HG03159 (cell line): Measurements from ENCODE around the gene PACSIN2.

ENCODE experiments used
- ATAC-seq: cut with Tn5 transposase; IDR thresholded peaks from one replicate; pipeline ENCODE4 v1.9.1; 2021; ENCODE audit warnings: mild to moderate bottlenecking, moderate library complexity; ENCODE audit not compliant: unreplicated experiment

The PACSIN2 gene

DNA sequence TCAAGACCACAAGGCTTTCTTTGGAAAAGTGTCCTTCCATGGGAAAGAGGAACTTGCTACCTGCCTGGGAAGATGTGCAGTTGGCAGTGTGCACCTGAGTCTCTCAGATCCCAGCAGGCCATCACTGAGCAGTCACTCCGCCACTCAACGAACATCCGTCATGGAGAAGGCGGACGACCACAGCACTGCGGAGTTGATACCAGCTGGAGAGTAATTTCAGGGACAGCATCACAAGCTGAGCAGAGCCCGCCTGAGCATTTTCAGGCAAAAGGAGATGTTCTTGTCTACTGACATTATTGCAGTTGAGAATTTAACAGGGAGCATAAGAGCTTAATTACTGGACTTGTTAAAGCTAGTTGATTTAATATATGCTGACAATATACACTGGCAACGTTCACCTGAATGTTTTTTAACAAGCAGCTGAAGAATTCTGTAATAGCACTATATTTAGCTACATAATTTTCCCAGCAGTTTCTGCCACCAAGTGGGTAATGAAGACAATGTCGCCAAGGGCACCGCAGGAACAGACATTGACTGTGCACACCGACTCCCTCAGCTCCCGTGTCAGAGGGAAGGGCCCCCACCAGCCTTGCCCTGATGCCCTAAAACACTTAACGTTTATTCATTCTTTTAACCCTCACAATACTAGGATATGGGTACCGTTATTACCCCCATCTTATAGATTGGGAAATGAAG, 105.4 kb downstream of the PACSIN2 start:
- no peak for ATAC-seq

DNA sequence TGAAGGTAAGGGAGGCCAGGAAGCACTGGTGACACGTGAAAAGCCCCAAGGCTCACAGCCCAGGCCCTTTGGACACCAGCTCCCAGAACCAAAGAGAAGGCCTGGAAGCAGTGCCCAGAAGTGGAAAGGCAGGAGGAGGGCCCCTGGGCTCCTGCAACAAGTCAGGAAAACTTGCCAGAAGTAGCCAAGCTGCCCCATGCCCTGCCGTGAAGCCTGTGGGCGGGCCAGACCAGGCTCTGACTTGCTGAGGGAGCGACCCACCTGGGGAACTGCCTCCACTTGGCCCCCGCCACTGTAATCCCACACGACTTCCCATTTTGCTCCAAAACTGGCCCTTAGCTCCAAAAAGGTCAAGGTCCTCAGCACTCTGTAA, 106.6 kb downstream of the PACSIN2 start:
- no peak for ATAC-seq

DNA sequence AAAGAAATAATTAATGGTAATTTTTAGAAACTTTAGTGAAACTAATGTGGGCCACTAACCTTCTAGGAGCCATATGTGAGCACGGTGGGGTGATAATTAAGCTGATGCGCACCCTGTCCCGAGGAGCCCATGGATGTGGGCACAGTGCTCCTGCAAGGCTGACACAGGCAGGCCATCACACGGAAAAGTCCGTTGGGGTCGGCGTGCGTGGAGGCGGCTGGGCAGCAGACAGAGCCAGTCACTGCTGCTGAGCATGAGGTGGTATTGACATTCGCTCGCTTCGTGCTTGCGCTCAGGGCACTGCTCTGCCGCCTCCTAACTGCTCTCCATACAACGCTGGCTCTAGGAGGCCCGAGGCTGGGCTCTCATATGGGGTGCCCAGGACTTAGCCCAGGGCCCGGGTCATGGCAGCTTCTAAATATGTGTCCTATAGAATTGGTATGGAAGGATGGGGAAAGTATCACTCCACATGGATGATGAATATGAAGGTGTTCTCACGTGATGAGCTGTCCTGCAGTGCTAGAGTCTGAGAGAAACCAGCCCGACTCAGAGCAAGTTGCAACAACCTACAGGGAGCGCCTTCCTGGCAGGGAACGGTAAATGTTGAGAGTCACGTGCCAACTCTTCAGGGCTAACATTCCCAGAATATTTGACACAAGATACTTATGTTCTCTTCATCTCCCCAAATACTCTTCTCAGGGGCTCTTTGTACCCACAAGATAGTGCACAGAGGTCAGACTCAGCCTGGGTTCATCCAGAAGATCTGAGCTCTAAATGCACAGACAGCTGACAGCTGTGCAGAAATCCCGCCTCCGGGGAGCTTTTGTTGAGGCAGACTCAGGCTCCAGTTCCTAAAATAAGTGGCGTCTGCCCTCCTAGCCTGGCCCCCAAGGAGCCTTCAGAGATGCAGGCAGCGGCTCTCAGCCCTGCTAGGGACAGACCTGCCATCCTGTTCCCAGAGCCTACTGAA, 107.3 kb downstream of the PACSIN2 start:
- ATAC-seq = no peak

DNA sequence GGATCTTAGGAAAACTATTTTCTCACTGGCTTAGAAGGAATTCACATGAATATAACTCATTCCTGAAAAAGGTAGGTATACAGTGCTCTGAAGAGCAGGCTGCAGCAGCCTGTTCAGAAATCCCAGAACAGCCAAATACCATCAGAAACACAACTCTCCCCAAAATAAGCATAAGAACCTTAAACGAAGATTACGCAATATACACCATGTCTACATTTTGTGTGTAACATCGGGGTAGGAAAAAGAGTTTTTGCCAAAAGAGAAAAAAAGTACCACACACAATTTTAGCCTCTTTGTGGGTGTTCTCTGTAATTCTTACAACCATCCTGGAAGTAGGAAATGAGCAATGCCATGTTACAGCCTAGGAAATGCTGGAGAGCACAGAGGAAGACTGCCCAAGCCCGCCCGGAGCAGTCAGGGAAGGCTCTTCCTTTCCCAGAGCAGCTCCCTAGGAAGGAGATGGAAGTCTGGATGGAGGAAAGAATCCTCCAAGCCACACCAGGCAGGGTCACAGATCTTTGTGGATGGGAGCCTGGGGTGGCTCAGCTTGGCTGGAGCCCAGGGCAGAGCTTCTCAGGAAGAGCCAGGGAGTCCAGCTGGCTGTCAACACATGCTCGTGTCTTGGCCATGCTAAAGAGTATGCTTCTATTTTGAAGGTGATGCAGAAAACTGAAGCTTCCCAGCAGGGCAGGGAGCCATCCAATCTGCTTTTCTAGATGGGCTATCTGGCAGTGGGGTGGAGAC, 108.2 kb downstream of the PACSIN2 start:
- no peak for ATAC-seq

DNA sequence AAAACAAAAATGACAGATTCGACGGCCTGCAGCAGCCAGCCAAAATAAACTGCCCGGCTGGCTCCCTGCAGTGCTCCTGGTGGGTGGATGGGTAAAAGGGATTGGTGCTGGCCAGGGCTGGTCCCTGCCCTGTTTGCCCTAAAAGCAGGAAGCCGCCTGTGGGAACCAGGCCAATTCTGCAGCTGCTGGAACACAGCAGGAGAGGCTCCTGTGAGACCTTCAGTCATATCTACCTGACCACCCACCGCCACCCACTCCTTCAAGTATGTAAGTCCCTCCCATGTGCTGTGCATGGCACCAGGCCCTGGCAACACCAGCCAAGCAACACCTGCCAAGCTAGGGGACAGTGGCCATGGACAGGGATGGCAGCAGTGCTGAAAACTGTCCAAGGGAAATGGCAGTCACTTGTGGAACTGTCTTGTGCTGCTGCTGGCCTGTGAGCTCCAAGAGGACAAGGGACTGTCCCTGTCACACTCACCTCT, 109.2 kb downstream of the PACSIN2 start:
- ATAC-seq = no peak

DNA sequence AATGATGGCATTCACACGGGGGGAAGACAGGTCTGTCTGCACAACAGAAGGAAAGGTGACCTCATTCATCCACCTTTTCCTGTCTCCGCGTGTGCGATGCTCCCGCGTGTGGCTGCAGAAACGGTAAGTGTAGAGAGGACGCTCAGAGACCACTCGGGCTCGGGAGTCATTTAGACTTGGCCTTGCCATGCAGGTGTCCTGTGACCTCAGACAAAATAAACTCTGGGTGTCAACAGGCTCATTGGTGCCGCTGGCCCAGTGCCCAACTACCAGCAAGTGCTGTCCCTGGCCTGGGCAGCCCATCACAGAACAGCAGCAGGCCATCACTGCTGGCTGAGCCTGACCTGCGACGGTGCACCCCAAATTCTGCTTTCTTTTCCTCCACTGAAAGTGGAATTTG, 109.7 kb downstream of the PACSIN2 start:
- no peak for ATAC-seq

DNA sequence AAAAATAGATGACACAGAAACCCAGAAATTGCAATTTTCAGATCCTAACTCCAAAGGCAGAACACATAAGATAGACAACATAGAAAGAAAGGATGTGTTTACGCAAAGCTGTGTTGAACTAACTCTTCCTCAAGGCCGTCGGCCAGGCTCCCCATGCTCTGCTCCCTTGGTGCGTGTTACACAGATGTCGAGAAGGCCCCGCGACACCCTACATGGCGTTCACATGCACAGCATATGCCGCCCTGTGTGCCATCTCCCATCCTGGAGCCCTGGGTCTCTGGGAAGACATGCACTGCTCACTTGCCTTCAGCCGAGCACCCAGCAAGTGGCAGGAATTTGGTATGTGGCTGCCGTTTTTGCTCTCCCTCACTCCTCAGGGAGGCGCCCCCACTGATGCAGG, 110.9 kb downstream of the PACSIN2 start:
- ATAC-seq = no peak

DNA sequence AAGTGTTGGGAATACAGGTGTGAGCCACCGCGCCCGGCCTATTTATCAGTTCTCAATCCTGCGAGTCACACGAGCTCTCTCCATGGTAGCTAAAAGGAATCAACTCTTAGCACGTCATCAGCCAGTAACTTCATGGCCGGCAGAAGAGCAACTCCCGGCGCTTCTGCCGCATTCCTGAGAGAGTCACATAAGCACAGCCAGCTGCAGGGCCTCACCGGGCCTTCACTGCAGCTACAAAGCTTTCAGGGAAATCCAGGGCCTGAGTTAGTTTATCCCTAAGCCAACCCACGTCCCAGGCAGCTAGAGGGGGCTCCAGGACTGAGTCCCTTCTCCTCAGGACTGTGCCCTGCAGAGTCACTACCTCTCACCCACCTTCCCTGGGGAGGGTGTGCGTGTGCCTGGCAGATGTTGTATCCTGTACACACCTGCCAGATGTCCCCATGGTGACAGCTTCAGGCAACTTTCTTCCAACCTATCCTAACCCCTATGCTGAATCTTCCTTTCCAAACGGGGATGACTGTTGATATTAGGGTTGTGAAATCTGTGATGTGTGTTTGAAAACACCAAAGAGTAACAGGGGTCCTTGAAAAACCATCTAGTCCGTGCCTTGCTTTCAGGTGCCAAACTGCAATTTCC, 112.0 kb downstream of the PACSIN2 start:
- no peak for ATAC-seq

DNA sequence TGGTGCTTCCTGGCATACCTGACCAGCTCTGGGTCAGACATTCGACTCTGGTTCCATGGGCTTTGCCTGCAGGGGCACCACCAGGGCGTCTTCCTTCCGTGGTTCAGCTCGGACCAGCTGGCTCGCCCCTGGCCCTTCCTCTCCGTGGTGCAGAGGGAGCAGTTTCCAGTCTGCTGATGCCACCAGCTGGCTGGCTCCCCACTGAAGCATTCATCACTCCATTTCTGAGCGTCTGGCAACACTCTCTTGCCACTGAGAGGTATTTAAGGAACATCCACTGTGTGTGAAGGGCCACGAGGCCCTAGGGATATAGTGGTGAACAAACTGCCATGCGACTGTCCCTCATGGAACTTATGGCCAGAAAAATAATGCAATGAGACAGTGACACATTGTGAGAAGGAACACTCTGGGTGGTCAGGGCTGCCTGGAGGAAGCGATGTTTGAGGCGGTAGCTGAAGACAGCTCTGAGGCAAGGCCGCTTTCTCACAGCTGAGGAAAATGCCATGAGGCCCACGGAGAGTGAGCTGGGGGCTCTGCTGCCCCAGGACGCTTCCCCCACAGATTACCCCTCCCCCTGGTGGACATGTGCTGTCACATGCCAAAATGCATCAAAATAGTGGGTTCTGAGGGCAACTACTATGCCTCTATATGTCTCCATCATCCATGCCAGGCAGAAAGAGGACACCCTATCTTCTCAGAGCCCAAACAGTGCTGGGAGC, 113.0 kb downstream of the PACSIN2 start:
- no peak for ATAC-seq

DNA sequence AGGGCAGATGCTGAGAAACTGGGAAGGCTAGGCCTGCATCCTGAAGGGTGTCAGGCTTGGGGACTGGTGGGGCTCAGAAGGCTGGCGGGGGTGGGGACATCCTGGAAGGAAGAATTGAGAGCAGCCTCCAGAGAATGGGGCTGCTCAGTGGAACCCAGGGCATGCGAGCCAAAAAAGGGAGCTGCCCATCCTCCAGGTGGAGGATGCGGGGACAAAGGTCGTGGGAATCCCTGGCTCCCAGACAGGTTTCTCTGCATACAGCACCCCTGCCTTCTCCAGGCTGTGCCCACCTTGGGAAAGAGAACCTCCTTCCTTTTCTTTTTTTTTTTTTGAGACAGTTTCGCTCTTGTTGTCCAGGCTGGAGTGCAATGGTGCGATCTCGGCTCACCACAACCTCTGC, 117.0 kb downstream of the PACSIN2 start:
- no peak for ATAC-seq

DNA sequence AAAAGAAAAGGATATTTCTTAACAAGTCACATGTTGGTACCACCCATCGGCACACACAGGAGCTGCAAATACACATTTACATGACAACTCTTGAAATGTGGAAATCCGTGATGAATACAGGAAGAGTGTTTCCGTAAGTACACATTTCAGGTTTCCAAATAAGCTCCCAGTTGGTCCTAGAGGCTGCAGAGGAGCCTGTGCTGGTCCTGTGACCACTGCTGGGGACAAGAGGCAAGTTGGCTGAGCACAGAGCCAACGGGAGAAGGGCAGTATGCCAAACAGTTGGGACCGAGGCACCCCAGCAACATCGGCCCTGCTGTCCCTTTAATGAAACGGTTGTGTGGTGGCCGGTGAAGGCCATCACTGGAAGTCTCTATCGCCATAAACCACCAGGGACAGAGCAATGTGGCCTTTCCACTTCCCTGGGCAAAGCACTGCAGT, 119.4 kb downstream of the PACSIN2 start:
- no peak for ATAC-seq

DNA sequence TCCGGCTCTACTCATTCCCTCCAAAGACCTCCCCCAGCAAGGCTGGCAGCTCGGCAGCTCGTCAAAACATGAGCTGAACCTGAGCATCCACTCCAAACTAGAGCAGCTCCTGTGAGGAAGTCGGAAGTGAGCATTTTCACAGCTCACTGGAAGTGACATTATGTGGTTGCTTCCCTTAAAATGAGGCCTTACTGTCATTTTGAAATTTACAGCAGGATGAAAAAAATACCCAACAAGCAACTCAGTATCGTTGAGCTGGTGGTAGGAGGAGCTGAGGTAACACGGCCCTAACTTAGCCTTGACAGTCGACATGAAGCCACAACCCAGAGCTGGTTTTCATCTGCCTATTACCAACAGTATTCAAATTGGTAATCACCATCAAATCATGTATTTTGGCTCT, 119.9 kb downstream of the PACSIN2 start:
- ATAC-seq = no peak

DNA sequence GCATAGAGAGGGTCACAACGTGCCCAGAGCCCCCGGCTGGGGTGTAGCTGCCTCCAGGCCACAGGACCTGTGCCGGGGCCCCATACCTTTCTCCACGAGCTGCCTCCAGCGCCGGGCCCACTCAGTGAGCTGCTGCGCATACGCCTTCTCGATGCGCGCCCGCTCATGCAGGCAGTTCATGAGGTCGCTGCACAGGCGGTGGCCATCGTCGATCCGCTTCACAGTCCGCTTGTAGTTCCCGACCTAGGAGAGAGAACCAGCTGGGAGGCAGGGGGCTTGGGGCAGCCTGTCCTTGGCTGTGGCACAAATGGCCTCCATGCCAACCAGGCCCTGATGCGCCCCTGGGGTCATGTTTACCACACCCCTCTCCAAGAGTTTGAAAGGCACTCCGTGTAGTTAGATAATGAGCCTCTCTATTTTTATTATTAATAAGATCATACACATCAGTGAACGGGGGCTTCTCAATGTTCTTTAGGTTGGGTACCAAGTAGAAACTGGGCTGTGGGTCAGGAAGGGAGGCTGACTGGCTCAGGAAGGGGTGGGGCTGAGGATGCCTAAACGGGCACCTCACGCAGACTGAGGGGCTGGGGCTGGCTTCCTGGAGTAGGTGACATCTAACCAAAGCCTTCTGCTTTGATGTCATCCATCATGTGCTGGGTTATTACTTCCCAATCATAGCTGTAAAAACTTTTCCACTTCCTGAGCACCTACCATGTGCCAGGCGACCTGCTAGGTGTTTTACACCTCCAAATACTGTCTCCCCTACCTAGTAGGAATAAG, 121.4 kb downstream of the PACSIN2 start:
- ATAC-seq = no peak

DNA sequence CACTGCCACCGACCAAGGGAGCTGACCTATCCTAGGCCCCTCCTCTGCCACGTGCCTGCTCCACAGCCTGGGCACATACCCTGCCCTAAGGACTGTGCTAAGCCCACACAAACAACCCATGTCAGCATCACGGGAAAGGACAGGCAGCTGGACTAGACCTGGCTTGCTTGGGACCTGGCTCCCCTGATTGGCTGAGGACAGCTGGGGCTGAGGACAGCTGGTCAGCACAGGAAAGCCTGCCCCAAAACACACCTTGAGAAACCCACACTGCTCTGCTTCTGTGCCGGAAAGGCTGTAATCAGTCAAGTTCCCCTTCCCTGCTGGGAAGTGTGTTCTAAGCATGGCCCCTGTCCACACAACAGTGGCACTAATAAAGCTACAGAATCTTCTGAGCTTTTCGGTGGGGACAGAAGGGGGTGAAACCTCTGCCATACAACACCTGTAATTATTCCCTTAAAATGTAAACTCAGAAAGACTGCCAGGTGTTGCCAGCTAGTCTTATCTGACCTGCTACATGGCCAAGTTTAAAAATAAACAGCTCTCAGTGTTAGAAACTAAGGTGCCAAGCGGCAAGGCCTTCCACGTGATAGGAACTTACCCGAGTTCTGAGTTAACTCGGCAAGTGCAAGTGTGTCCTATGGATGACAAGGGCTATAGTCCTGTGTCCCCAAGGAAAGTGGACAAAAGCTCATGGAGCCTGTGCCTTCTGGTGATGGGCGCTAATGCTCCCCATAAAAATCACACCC, 122.2 kb downstream of the PACSIN2 start:
- ATAC-seq = no peak

DNA sequence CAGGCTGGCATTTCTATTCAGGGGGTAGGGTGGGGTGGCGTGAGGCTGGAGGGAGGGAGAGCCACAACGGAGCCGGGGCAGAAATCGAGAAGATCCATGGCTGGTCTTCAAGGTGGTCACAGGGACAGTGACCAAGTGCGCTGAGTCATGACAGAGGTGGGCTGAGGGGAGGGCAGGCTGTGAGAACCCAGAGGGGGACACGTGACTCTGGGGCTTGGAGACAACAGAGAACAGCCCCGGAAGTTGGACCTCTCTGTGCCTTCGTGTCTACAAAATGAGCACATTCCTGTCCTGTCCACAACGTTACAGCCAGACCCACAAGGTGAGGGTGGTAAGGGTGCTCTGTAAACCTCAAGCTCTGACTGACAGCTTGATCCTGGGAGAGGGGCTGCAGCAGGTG, 122.8 kb downstream of the PACSIN2 start:
- no peak for ATAC-seq

DNA sequence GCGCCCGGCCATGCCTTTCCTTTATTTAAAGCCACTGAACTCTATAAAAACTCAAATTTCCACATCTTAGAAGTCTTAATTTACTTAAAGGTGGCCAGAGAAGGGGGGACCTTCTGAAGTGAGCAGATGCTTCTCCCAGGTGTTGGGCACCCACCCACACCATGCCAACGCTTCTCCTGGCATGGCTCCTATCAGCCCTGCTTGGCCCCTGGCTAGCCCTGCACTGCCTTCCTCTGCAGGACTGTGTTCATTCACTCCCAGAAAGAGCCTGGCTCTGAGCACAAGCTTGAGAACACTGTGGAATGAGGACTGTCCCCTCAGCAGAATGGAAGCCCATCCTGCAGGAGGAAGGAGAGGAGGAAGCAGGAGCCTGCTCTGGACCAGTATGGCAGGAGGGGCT, 123.3 kb downstream of the PACSIN2 start:
- no peak for ATAC-seq

DNA sequence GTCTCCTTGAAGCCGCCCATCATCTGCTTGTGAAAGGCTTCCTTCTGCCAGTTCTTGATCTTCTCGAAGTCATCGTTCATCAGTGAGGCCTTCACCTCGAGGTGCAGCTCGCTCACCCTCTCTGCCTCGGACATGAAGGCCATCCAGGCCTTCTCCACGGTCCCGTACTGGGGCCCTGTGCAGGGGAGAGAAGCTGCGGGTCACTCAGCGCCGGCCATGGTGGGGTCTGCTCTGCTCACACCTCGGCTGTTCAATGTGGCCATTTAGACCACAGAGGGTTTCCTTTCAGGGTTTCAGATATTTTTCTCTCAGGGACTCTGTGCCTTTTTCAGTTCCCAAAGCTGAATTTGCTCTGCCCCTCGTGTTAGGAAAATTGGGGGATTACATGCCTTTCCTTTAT, 123.9 kb downstream of the PACSIN2 start:
- no peak for ATAC-seq

DNA sequence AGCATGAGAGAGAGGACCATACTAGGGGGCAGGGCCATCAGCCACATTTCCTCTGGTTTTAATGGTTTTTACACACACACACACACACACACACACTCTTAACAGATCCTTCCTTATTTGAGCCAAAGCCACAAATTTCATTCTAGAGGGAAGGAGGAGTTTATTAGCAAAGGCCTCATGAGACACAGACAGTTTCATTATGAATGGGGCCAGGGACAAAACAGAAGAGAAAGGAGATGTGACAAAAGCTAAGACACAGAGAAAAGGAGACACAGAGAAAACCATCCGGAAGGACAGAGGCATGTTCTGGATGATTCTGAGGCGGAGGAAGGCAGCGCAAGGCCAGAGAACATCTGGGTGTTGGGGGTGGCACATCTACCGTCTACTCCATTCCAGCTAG, 125.6 kb downstream of the PACSIN2 start:
- peak; percentile 59 for ATAC-seq
